ENCODE measurements around the gene GCSAML.

- no peak for TF ChIP-seq TARDBP (IDR thresholded peaks at IDR 0.05)
- no peak for TF ChIP-seq FOXM1 (IDR thresholded peaks at IDR 0.05; ENCODE audit: borderline replicate concordance)
- TF ChIP-seq HDGF (IDR thresholded peaks at IDR 0.05; ENCODE audit: borderline replicate concordance) = no peak
- TF ChIP-seq SP1 (IDR thresholded peaks at IDR 0.05) = no peak
- TF ChIP-seq SUZ12 (IDR thresholded peaks at IDR 0.05) = no peak
- TF ChIP-seq L3MBTL2 (conservative IDR thresholded peaks at IDR 0.05) = no peak
- TF ChIP-seq ELF4 (IDR thresholded peaks at IDR 0.05) = no peak
These were observed 2.8 kb downstream of the GCSAML start for GRCh38 chr1:247551721-247552120.

Data from HEK293T (cell line).